Superior temporal gyrus (tissue), 1 donor: ENCODE measurements around the gene FKBP1B.
"Not testable (repeated sequence)": the region's sequence is repeated elsewhere in the genome, so short reads cannot be mapped to it uniquely, and the experiment has no call there.

Experiments
- DNase-seq: peaks from one replicate; pipeline ENCODE4 v3.0.0-alpha.2; 2016; ENCODE audit errors: extremely low spot score

FKBP1B gene

DNA sequence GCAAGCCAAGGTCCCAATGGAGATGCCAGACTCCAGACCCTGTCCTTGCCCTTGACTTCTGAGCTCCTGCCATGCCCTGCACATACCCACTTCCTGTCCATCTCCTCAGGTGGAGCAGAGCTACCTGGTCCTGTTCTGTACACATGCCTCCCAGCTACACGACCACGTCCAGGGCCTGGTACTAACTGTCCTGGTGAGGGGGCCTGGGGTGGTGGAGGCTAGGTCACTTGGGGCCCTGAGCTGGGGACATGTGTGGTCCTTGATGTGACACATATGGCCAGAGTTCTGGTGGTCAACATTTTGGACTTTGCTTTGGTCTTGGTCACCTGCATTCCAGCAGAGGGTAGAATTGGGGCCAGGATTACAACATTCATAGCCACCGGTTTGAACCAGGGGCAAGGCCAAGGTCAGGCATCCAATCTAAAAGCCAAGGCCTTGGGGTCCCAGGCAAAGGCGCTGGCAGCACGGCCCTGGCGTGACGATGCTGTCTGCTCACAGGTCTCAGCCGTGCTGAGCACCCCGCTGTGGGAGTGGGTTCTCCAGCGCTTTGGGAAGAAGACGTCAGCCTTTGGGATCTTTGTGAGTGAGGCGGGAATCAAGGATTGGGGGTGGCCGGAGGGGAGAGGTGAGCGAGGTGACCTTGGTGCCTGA lies 27.1 kb upstream of the FKBP1B start:
- DNase-seq: no peak

DNA sequence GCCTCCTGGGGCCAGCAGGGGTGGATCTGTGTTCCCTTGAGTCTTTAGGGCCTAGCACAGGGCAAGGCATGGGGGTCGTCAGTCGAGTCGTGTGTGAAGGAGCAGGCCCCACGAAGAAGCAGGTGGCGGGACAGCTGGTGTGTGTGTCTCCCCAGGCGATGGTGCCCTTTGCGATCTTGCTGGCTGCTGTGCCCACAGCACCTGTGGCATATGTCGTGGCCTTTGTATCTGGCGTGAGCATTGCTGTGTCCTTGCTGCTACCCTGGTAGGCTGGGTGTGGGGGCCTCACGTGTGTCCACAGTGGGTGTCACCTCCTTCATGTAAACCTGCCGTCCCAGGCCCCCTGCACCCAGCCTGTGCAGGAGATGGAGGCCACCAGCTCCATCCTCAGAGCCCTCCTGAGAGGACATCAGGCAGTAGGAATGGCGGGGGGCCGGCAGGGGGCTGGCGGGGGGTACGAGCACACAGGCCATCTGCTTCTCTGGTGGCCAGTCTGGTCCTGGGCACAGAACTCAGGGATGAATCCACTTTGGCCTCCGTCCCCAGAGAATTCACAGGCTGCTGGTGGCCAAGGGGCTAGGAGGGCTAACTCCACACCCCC lies 26.5 kb upstream of the FKBP1B start:
- DNase-seq: no peak

DNA sequence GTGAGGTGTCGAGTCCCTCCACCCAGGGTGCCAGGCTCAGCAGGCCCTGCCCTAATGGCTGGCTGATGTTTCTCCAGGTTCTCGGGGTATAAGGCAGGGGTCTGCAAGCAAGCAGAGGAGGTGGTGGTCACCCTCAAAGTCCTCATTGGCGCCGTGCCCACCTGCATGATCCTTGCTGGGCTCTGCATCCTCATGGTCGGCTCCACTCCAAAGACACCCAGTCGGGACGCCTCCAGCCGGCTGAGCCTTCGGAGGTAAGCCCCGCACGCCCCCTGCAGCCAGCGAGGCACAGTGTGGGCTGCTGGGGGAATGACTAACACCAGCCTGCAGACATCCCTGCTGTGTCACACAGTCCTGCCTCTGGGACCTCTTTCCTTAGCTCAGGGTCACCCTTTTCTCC lies 25.5 kb upstream of the FKBP1B start:
- DNase-seq: no peak

DNA sequence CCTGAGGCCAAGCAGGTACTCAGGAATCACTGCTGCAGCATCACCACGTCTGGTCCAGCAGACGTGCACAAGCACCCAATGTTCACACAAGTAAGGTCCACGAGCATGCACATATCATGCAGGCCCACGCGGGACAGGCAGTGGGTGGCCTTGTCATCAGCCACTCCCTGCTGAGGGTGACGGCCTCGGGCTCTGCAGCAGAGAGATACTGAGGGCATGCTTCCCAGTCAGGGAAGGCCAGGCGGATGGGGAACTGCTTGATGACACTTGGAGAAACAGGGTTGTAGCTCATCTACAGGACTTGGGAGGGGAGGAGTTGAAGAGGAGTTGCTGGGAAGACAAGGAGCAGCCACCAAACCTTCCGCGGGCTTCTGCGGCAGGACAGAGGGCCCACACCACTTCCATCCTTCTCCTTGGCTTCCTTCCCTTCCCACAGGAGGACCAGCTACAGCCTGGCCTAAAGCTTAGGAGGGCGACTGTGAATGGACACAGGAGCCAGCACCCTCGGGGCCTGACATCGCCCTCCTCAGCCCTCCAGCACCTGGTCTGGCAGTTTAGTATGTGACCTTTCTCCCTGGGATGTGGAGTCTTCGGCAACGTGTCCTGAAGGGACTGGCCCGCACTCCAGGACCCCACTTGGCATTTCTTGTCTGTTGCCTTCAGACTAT lies 24.4 kb upstream of the FKBP1B start:
- DNase-seq: no peak

DNA sequence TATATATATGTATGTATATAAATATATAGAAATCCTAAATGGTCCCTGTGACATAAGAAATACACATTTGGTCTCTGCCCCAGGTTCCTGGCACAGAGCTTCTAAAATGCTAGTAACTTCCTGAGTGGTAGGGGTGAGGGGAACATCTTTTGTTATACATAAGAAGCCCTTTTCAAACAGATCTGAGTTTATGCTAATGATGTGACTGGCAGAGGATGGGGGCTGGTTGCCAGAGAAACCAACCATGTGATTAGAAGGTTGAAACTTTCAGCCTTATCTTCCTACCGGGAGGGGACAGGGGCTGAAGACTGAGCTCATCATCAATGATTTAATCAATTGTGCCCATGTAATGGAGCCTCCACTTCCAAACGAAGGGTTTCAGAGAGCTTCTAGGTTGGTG lies 23.3 kb upstream of the FKBP1B start:
- DNase-seq: no peak

DNA sequence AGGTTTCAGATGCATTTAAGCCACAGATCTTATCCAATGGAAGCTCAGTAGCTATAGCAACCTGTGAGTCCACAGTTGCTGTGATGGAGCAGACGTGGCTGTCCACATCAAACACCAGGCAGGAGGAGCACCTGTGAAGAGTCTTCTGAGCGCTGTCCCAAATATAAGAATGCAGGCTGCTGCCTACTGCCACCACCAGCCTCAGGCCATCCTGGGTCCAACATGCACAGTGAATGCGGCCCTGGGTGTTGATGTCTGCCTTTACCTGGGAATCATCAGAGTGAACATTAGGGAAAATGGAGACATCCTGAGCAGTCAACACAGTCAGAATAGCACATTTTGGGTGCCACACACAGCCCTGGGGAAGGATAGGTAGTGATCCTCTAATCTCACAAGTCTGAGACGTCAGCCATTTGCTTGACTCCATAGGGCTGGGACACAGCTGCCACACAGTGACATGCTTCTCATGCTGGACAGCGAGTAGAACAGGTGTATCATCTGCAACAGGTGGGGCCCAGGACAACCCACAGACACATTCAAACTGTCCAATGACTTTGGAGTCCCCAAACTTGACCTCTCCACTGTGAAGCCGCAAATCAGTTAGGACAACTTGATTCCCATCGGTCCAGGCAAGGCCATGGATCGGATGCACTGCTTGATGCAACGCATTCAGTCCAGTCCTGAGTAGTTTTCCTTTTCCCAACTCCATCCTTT lies 10.6 kb upstream of the FKBP1B start:
- DNase-seq: no peak

DNA sequence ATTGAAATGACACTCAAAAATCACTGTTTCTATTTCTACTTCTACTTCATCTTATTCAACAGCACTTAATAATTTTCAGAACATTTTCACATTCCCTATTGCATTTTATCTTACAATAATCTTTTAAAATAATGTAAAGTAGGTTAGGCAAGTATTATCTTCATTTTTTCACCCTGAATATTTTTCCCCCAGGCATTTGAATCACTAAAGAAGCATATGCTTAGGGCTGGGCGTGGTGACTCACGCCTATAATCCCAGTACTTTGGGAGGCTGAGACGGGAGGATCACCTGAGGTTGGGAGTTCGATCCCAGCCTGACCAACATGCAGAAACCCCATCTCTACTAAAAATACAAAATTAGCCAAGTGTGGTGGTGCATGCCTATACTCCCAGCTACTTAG lies 9.0 kb upstream of the FKBP1B start:
- DNase-seq: no peak

DNA sequence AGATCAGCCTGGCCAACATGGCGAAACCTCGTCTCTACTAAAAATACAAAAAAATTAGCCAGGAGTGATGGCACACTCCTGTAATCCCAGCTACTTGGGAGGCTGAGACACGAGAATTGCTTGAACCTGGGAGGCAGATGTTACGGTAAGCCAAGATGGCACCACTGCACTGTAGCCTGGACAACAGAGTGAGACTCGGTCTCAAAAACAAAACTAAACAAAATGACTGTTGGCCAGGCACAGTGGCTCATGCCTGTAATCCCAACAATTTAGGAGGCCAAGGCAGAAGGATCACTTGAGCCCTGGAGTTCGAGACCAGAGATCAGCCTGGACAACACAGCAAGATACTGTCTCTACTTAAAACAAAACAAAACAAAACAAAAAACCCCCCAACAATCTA lies 6.4 kb upstream of the FKBP1B start:
- DNase-seq: not testable (repeated sequence)

DNA sequence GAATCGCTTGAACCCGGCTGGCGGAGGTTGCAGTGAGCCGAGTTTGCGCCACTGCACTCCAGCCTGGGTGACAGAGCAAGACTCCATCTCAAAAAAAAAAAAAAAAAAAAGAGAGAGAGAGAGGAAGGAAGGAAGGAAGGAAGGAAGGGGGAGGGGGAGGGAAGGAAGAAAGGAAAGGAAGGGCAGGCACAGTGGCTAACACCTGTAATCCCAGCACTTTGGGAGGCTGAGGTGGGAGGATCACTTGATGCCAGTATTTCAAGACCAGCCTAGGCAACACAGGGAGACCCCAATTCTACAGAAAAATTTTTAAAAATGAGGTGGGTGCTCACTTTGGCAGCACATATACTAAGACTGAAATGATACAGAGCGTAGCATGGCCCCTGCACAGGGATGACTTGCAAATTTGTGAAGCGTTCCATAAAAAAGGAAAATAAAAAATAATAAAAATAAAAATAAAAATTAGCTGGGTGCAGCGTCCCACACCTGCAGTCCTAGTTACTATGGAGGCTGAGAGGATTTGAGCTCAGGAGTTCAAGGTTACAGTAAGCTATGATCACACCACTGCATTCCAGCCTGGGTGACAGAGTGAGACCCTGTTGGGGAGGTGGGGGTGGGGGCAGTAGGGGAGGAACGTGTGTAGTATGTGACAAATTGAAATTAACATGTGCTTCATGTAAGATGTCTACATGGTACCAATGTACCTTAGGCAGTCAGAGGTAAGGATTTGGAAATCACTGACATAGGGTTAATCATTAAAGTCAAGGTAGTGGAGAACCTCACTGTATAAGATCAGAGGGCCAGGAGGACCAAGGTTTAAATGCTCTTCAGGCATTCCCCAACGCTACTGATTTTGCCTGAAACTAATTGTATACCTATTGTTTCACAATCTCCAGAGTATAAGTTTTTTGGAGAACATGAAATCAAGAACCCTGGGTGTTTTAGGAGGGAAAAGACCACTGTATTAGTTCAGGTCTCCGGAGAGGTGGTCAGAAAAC lies 3.7 kb upstream of the FKBP1B start:
- DNase-seq: no peak

DNA sequence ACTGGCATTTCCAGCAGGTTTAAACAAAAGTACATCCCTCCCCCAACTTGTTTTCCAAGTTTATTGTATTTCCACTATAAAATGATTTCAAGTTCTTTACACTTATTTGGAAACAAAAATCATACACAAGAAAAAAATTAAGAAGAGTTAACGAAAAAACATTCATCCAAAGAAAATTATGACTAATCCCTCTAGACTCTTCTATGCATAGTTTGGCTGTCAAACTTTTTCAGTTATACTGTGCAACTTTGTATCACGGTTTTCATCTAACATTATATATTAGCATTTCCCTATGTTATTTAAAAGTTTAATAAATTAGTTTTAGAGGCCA lies 3.0 kb upstream of the FKBP1B start:
- DNase-seq: no peak

DNA sequence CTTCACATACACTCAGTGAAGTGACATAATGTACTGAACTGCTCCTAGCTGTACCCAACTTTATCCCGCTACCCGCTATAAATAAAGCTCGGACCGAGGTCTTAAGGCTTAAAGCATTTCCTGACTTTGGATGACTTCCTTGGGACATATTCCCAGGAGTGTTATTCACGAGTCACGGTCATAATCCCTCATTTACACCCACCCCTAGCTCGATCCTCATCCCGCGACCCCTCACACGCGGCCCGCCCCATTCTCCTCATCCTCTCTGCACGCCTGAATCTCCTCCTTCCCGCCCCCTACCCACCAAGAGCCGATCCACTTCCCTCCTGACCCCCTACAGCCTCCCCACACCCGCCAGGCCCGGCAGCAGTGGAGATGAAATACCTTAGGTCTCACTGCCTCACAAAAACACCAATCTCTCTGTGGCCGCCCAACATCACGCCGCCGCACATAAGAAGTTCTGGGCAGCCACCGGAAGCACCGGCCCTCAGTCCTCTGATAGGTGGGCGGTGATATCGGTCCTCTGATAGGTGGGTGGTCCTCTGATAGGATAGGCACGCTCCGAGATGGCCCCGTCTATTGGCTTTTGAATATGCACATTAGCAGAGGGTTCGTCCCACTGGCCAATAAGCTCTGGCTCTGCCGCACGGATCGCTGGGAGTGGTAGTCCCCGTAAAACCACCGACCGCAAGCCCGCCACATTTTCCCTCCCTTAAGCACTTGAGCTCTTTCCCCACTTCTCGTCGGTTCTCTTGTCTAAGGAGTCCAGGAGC lies 2.4 kb upstream of the FKBP1B start, which contains the start of gene WDCP:
TSS of gene WDCP (minus strand) at position 462 of the 773 bp plus-strand sequence. CDS start 7,897 bp downstream, outside the sequence.
- peak; percentile 99 for DNase-seq

DNA sequence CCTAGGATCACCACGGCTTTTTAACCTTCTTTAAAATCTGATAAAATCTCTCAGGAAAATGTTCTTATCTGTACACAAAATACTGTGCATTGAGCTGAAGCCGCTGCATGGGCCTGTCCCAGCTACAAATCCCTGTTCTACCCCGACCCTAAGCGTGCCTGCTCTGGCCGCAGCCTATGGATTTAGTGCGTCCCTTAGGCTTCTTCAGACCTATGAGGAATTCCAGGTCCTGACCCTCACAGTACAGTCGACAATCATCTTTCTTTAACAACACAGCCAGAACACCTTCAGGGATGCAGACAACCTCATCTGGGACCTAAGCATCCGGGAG lies 1.9 kb upstream of the FKBP1B start:
- DNase-seq: no peak

DNA sequence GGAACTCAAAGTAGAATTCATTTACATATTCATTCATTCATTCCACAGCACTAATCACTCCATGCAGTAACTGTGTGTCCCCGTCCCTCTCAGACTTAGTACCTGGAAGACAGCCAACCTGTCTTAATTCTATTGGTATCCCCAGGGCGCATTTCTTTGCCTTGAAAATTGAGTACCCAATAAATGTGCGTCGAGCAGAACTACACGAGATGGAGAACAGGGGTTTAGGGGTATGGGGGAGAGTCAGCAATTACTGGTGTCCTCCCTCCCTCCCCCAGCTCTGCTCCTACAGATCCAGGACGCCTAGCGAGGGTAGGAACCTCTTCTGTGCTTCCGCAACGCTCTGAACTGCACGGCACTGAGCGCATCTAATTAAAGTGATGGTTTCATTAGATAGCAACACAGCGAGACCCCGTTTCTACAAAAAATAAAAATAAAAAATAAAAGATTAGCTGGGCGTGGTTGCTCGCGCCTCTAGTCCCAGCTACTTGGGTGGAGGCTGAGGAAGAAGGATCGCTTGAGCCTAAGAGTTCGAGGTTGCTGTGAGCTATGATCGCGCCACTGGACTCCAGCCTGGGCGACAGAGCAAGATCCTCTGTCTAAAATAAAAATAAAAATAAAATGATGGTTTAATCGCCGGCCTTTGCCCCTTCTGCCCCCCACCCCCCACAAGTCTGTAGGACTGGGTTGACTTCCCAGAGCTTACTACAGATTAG lies 614 bp upstream of the FKBP1B start:
- no peak for DNase-seq

DNA sequence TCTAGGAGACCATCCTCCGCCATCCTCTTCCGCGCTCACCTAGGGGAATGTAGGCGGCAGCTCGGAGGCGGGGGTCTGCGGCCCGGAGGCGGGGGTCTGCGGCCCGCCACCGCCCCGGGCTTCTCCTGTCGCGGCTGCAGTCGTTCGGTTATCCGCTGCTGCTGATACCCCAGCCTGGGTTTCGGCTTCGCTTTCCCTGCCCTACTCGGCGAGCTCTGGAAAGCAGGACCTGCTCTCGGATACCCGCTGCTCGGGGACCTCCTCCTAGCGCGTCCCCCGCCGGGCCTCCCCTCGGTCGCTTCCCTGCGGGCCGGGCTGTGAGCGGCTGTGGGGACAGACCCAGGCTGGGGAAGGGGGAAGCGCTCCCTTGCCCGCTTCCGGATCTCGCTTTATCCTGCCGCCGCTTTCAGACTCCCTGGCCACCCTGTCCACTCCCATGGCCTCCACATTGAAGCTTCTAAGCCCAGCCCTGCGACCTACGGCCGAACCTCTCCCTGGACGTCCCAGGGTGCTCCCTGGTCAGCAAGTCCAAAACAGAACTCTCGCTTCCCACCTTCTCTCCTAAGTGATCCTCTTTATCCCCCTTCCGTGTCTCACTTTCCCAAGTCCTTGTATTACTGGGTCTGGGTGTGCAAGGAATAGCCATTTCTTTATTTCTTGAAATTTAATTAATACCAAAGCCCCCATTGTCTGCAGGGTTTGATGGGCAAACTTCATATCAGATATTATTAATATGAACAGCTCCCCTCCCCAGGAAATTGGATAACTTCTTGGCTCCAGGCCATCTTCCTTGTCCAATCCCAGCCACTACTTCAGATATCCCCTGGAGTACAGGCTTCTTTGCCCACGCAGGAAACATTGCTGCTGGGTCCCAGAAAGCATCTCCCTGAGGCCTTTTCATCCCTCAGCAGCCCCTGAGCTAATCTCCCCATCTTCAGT lies 769 bp downstream of the FKBP1B start:
- no peak for DNase-seq

DNA sequence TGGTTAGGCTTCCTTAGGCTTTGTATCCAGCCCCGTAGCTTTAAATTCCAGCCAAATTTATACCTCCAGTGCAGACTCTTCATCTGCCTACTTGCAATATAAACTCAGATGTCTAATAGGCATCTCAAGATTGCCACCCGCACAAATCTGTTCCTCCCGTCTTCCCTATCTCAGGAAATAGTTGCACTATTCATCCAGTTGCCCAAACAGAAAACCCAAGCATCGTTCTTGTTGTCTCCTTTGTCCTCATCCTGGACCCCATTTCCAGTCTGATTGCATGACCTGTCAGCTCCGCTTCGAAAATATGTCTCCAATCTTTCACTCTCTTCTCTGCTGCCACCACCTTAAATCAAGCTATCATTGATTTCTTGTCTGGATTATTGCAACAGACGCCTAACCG lies 2.3 kb downstream of the FKBP1B start:
- DNase-seq: no peak

DNA sequence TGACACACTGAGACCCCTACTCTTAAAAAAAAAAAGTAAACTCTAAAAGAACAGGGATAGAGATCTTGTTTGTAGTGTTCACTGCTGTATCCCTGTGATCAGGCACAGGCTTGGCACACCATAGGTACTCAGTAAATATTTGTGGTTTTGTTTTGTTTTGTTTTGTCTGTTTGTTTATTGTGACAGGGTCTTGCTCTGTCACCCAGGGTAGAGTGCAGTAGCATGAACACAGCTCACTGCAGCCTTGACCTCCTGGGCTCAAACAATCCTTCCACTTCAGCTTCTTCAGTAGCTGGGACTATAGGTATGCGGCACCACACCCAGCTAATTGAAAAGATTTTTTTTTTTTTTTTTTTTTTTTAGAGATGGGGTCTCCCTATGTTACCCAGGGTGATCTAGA lies 3.4 kb downstream of the FKBP1B start:
- no peak for DNase-seq

DNA sequence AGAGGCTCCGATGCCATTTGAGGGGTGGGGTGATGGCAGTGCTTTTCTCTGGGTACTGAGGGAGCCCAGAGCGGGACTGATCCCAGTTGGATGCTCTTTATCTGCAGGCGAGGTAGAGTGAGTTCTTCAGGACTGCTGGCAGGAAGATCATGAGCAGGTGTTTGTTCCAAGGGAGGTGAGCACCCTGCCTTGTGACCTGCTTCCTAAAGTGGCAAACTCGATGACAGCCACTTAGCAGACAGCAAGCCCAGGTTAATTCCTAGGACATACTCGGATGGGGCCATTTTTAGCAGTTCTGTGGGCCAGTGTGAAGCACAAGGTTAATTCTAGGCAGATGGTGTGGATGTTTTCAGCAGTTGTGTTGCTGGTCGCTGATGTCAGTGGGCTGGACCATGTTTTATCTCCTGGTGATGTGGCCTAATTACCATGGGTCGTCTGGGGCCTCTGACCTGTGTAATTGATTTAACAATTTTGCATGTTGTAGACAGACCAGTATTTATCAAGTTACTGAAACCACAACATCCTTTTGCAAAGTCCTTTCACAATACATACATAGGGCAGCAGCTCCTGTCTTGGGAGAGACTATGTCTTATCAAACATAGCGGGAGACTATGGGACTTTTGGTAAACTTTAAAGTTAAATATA lies 4.9 kb downstream of the FKBP1B start:
- DNase-seq: no peak

DNA sequence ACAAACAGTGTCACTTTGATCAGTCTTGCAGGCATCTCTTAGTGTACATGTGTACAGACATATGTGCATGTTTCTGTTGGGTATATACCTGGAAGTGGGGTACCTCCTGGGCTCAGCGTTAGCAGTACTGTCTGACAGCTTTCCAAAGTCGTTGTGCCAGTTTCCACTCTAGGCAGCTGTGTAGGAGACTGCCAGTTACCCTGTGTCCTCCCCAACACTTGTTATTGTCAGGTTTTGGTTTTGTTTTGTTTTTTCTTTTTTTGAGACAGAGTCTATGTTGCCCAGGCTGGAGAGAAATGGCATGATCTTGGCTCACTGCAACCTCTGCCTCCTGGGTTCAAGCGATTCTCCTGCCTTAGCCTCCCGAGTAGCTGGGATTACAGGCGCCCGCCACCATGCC lies 6.2 kb downstream of the FKBP1B start:
- no peak for DNase-seq
